ENCODE measurements around the gene ZFAND4. TPM values are rescaled to one million over a fixed set of nuclear protein-coding genes. Genes with fewer than 3 reads are reported as not detected.

ZFAND4 gene
- total RNA-seq, 4 donors from 2014 or later: 10.4 to 33.0 (median 16.2) TPM

DNA sequence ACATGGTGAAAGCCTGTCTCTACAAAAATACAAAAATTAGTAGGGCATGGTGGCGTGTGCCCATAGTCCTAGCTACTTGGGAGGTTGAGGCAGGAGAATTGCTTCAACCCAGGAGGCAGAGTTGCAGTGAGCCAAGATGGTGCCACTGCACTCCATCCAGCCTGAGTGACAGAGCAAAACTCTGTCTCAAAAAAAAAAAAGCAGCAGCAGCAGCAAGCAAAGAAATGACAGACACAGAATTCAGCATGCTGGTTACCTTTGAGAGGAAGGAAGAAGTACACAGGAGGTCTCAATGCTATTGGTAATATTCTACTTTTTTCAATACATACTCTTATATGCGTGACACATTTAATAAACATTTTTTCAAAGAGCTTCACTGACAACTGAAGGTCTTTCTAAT is 81.3 kb downstream of the ZFAND4 start:
- no peak for TF ChIP-seq POLR2A (IDR thresholded peaks at IDR 0.05)
- TF ChIP-seq, protein P1, sequence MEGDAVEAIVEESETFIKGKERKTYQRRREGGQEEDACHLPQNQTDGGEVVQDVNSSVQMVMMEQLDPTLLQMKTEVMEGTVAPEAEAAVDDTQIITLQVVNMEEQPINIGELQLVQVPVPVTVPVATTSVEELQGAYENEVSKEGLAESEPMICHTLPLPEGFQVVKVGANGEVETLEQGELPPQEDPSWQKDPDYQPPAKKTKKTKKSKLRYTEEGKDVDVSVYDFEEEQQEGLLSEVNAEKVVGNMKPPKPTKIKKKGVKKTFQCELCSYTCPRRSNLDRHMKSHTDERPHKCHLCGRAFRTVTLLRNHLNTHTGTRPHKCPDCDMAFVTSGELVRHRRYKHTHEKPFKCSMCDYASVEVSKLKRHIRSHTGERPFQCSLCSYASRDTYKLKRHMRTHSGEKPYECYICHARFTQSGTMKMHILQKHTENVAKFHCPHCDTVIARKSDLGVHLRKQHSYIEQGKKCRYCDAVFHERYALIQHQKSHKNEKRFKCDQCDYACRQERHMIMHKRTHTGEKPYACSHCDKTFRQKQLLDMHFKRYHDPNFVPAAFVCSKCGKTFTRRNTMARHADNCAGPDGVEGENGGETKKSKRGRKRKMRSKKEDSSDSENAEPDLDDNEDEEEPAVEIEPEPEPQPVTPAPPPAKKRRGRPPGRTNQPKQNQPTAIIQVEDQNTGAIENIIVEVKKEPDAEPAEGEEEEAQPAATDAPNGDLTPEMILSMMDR (IDR thresholded peaks at IDR 0.05): no peak
- Histone ChIP-seq H3K27me3 (no peaks in the 10 kb centered on the region), H3K27ac (no peak overlapping the region), H3K36me3 (no peaks in the 10 kb centered on the region), H3K9me3 (no peaks in the 10 kb centered on the region), H3K4me3 (no peak overlapping the region), H3K4me1 (peaks cover 0 to 17% (median 6%) of the 10 kb centered on the region in 4 donors)
- DNase-seq: no peak

DNA sequence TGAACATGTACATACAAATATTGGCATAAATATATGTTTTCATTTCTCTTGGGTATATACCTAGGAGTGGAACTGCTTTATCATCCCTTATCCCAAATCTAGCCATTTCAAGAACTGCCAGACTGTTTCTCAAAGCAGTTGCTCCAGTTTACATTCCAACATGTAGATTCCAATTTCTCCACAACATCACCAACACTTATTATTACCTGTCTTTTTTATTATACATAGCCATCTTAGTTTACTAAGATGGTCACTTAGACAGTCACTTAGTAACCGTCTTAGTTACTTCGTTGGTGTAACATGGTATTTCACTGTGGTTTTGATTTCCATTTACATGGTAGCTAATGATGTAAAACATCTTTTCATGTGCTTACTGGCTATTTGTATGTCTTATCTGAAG is 82.7 kb downstream of the ZFAND4 start:
- TF ChIP-seq POLR2A (IDR thresholded peaks at IDR 0.05): no peak
- TF ChIP-seq, protein P1 (IDR thresholded peaks at IDR 0.05): no peak
- peaks cover 0 to 17% (median 5%) of the 10 kb centered on the region in 4 donors for H3K4me1 ChIP-seq
- H3K27ac ChIP-seq: no peak overlapping the region
- no peaks in the 10 kb centered on the region for H3K9me3 ChIP-seq
- H3K27me3 ChIP-seq: no peaks in the 10 kb centered on the region
- no peak overlapping the region for H3K4me3 ChIP-seq
- no peaks in the 10 kb centered on the region for H3K36me3 ChIP-seq
- DNase-seq: no peak

DNA sequence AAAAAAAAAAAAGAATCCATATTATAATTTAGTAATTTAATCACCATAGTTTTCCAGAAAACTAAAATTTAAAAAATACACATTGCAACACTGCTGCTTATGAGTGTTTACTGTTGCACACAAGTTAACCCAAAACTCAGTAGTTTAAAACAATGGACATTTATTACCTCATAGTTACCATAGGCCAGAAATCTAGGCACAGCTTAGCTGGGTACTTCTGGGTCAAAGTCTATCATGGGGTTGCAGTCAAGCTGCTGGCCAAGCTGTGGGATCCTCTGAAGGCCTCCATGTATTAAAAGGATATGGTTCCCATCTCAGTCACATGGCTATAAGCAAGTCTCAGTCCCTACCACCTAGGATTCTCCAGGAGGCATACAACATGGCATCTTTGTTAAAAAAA is 83.6 kb downstream of the ZFAND4 start:
- H3K27me3 ChIP-seq: no peaks in the 10 kb centered on the region
- H3K4me1 ChIP-seq: peaks cover 0 to 17% (median 5%) of the 10 kb centered on the region in 4 donors
- no peak for TF ChIP-seq POLR2A (IDR thresholded peaks at IDR 0.05)
- TF ChIP-seq, protein P1 (IDR thresholded peaks at IDR 0.05): no peak
- no peaks in the 10 kb centered on the region for H3K36me3 ChIP-seq
- no peak overlapping the region for H3K27ac ChIP-seq
- no peak overlapping the region for H3K4me3 ChIP-seq
- DNase-seq: no peak
- H3K9me3 ChIP-seq: no peaks in the 10 kb centered on the region

DNA sequence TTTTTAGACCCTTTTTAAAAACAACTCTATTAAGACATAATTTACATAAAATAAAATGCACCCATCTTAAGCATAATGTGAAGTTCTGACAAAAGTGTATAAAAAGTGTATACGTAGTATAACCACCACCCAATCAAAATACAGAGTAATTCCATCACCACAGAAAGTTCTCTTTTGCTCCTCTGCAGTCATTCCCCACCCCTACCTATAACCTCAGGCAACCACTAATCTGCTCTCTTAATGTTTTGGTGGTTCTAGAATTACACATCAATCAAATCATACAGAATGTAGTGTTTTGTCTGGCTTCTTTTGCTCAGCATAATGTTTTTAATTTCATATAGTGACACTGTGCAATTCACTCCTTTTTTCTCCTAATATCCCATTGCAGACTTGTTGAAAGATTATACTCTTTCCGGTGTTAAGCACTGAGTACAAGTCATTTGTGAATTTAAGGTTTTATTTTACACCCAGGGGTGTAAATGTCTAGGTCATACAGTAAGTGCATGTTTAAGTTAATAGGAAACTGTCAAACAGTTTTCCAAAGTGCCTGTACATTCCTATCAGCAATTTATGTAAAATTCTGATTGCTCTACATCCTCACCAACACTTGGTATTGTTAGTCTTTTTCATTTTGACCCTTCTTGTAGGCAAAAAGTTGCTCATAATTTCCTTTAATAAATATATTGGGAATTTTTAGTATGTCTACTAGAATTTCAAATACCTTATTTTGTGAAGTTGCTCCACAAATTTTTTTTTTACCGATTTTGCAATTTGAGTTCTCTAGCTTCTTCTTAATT is 86.3 kb downstream of the ZFAND4 start:
- H3K27me3 ChIP-seq: no peaks in the 10 kb centered on the region
- TF ChIP-seq, protein P1 (IDR thresholded peaks at IDR 0.05): no peak
- no peak for TF ChIP-seq POLR2A (IDR thresholded peaks at IDR 0.05)
- no peaks in the 10 kb centered on the region for H3K36me3 ChIP-seq
- H3K27ac ChIP-seq: no peak overlapping the region
- H3K4me1 ChIP-seq: peaks cover 0 to 12% (median 6%) of the 10 kb centered on the region in 4 donors
- DNase-seq: no peak
- H3K4me3 ChIP-seq: no peak overlapping the region
- H3K9me3 ChIP-seq: no peaks in the 10 kb centered on the region

DNA sequence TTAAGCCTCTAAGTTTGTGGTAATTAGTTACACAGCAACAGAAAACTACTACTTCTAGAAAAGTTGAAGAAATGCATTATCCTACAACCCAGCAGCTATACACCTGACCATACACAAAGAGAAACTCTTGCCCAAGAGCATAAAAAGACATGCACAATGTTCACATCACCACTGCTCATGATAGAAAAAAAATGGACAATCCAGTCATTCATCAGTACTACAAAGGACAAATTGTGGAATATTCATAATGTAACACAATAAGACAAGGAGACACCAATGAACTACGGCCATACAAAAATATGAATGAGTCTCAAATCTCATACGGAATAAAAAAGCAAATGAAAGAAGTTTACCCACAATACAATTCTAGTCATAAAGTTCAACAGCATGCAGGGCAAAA is 87.4 kb downstream of the ZFAND4 start:
- no peak overlapping the region for H3K27ac ChIP-seq

More for the DNA sequence above, 87.4 kb downstream of the ZFAND4 start:
- Histone ChIP-seq H3K9me3 (no peaks in the 10 kb centered on the region), H3K4me3 (no peak overlapping the region), H3K4me1 (peaks cover 0 to 13% (median 7%) of the 10 kb centered on the region in 4 donors), H3K27me3 (no peaks in the 10 kb centered on the region), H3K36me3 (no peaks in the 10 kb centered on the region)
- TF ChIP-seq, protein P1 (IDR thresholded peaks at IDR 0.05): no peak
- TF ChIP-seq POLR2A (IDR thresholded peaks at IDR 0.05): no peak
- DNase-seq: no peak
